Progenitor cell of endocrine pancreas (in vitro differentiated cells): ENCODE data around the gene PSMF1. TPM values are rescaled to one million over a fixed set of nuclear protein-coding genes. Genes with fewer than 3 reads are reported as not detected.

Source experiments
- DNase-seq: peaks from one replicate; pipeline ENCODE4 v3.0.0; 2021; ENCODE audit warnings: low spot score; ENCODE audit not compliant: unreplicated experiment
- H3K27ac Mint-ChIP-seq: 2 replicates; pipeline ENCODE4 v1.8.0; 2021; ENCODE audit warnings: mild to moderate bottlenecking, moderate library complexity, mixed read lengths
- H3K27me3 Mint-ChIP-seq: 2 replicates; pipeline ENCODE4 v1.8.0; 2021; ENCODE audit warnings: mixed read lengths
- H3K36me3 Mint-ChIP-seq: 2 replicates; pipeline ENCODE4 v1.8.0; 2022; ENCODE audit warnings: mixed read lengths; ENCODE audit not compliant: insufficient read depth
- H3K4me1 Mint-ChIP-seq: 2 replicates; pipeline ENCODE4 v1.8.0; 2021; ENCODE audit warnings: low read depth, mixed read lengths
- H3K4me3 Mint-ChIP-seq: 2 replicates; pipeline ENCODE4 v1.8.0; 2021; ENCODE audit warnings: low read depth, mild to moderate bottlenecking, moderate library complexity, mixed read lengths
- H3K9me3 Mint-ChIP-seq: 2 replicates; pipeline ENCODE4 v1.8.0; 2021; ENCODE audit warnings: low read depth, mixed read lengths
- CTCF ChIP-seq: fragments of 200-600 bp; sonication (generic); IDR thresholded peaks from one replicate; pipeline ENCODE4 v1.5.0; 2021; ENCODE audit warnings: antibody characterized with exemption, mild to moderate bottlenecking; ENCODE audit not compliant: unreplicated experiment
- total RNA-seq: library from RNA; stranded (reverse); gene quantifications from 2 replicates; pipeline ENCODE4 v1.2.1, GENCODE V29; 2021

The PSMF1 gene
- total RNA-seq, 1 donor from 2014 or later = 92.5 TPM

GRCh38 chr20:1195226-1195625, 76.8 kb downstream of the PSMF1 start:
- DNase-seq = no peak
- Mint-ChIP-seq H3K27me3 (peaks cover 8% of the 10 kb centered on the region), H3K36me3 (no peaks in the 10 kb centered on the region), H3K4me3 (no peak overlapping the region), H3K27ac (no peak overlapping the region), H3K4me1 (no peaks in the 10 kb centered on the region), H3K9me3 (no peaks in the 10 kb centered on the region)
- no peak for TF ChIP-seq CTCF

- H3K27me3 Mint-ChIP-seq = peaks cover 9% of the 10 kb centered on the region
- no peak overlapping the region for H3K4me3 Mint-ChIP-seq
- no peak for DNase-seq
- no peak for TF ChIP-seq CTCF
- no peak overlapping the region for H3K27ac Mint-ChIP-seq
- H3K36me3 Mint-ChIP-seq = no peaks in the 10 kb centered on the region
- no peaks in the 10 kb centered on the region for H3K4me1 Mint-ChIP-seq
- no peaks in the 10 kb centered on the region for H3K9me3 Mint-ChIP-seq
These were observed 78.2 kb downstream of the PSMF1 start for GRCh38 chr20:1196634-1197033.

- Mint-ChIP-seq H3K9me3 (no peaks in the 10 kb centered on the region), H3K36me3 (no peaks in the 10 kb centered on the region), H3K4me3 (no peak overlapping the region), H3K4me1 (no peaks in the 10 kb centered on the region), H3K27me3 (peaks cover 9% of the 10 kb centered on the region), H3K27ac (no peak overlapping the region)
- no peak for TF ChIP-seq CTCF
- no peak for DNase-seq
These were observed 79.4 kb downstream of the PSMF1 start for GRCh38 chr20:1197801-1198200.

GRCh38 chr20:1198751-1199150, 80.3 kb downstream of the PSMF1 start:
- Mint-ChIP-seq H3K4me3 (no peak overlapping the region), H3K36me3 (no peaks in the 10 kb centered on the region), H3K27me3 (peaks cover 9% of the 10 kb centered on the region), H3K27ac (no peak overlapping the region), H3K4me1 (no peaks in the 10 kb centered on the region), H3K9me3 (no peaks in the 10 kb centered on the region)
- no peak for DNase-seq
- TF ChIP-seq CTCF = no peak

- no peak overlapping the region for H3K27ac Mint-ChIP-seq
- no peaks in the 10 kb centered on the region for H3K36me3 Mint-ChIP-seq
- no peak for TF ChIP-seq CTCF
- H3K27me3 Mint-ChIP-seq = peaks cover 9% of the 10 kb centered on the region
- H3K4me3 Mint-ChIP-seq = no peak overlapping the region
- no peaks in the 10 kb centered on the region for H3K9me3 Mint-ChIP-seq
- no peak for DNase-seq
- H3K4me1 Mint-ChIP-seq = no peaks in the 10 kb centered on the region
These were observed 80.9 kb downstream of the PSMF1 start for GRCh38 chr20:1199212-1199873.
